ENCODE results near the gene WDR7. TPM values are rescaled to one million over a fixed set of nuclear protein-coding genes. Genes with fewer than 3 reads are reported as not detected.

Gene WDR7
- total and polyA plus RNA-seq, 2 of the 4 experiments (the other 2 are of a cell fraction): 3.7 to 23.3 TPM

DNA sequence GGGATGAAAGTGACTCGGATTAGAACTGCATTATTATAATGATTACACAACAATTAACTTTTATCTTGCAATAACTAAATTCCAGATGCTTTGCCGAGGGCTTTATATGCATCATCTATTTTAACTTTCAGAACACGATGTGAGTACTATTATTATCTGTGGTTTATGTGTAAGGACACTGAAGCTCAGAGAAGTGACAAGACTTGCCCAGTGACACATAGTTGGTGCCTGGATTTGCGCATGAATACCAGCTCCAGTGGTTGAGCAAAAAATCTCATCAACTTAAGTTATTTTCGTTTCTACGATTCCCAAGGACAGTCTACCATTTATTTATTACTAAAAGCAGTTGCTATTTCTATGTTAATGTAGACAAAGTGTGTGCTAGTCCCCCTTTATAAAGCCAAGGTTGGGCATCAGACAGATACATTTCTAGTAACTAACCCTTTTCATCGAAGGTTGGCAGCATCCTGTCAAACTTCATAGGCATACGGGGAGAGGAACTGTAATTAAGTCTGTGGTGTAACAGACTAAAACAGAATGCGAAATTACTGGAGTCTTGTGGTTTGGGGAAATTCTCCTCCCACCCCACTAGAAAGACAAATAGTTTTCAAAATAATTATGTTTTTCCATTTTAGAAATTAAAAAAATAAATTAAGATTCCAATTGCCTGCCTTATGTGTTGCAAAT, 422.5 kb downstream of the WDR7 start:
- Histone ChIP-seq H4K5ac (ENCODE audit: low read depth, low read length) (no peak overlapping the region), H3K9me3 (ENCODE audit: control insufficient read depth, insufficient read depth, low read length) (no peaks in the 10 kb centered on the region), H2AK9ac (replicated peaks; ENCODE audit: low read depth, low read length, poor library complexity) (no peak overlapping the region), H4K91ac (ENCODE audit: insufficient read depth, low read depth, low read length) (no peak overlapping the region), H3K79me1 (ENCODE audit: low read depth in 1 of 2, low read length in 2 of 2) (no peaks in the 10 kb centered on the region), H3K36me3 (ENCODE audit: control insufficient read depth, insufficient read depth, low read length) (no peaks in the 10 kb centered on the region), H3K4me1 (ENCODE audit: control insufficient read depth, insufficient read depth, low read length) (no peaks in the 10 kb centered on the region), H2BK5ac (ENCODE audit: low read depth, low read length, poor library complexity, severe bottlenecking) (no peak overlapping the region), H4K8ac (ENCODE audit: low read depth in 2 of 2, low read length in 2 of 2) (no peak overlapping the region), H3K9me1 (ENCODE audit: insufficient read depth, low read length) (no peaks in the 10 kb centered on the region), H4K20me1 (ENCODE audit: insufficient read depth, low read length) (no peaks in the 10 kb centered on the region), H2BK120ac (ENCODE audit: low read depth, low read length) (no peak overlapping the region), H3K18ac (ENCODE audit: low read depth, low read length) (no peak overlapping the region), H2BK20ac (ENCODE audit: low read depth, low read length) (no peak overlapping the region), H3K23ac (ENCODE audit: low read depth, low read length) (no peak overlapping the region), H2AFZ (replicated peaks; ENCODE audit: low read length, poor library complexity) (no peak overlapping the region), H3K9ac (ENCODE audit: low read depth, low read length) (no peak overlapping the region), H3K14ac (replicated peaks; ENCODE audit: low read depth, low read length) (no peak overlapping the region), H2BK15ac (ENCODE audit: low read depth, low read length) (no peak overlapping the region), H2AK5ac (ENCODE audit: low read depth, low read length) (no peak overlapping the region), H3K27me3 (ENCODE audit: control insufficient read depth, insufficient read depth, low read length) (peaks cover 6% of the 10 kb centered on the region; the same call in 1 of the 2 replicates), H3K56ac (ENCODE audit: extremely low read depth, insufficient read depth, low read length) (no peak overlapping the region), H3K4ac (ENCODE audit: low read depth, low read length) (no peak overlapping the region), H3K27ac (ENCODE audit: insufficient read depth, low read length) (no peak overlapping the region), H3K4me2 (ENCODE audit: low read depth, low read length) (no peak overlapping the region), H3K4me3 (ENCODE audit: insufficient read depth, low read depth, low read length) (no peak overlapping the region)
- dilution Hi-C loops (cut with HindIII; ENCODE audit: low sequenced_read_pairs, unreplicated experiment) (no loop called here), intact Hi-C loops (cut with micrococcal nuclease) (no loop called here), in situ Hi-C loops (cut with MboI; ENCODE audit: low sequenced_read_pairs) (no loop called here)
- DNase-seq: no peak
- ChIA-PET CTCF (interaction anchor here (0.6 kb wide), 1 partner anchor 44 kb away, joined by 3 read pairs; no protein-coding TSS in a partner anchor), POLR2A (ENCODE audit: unreplicated experiment) (no interaction called here)
- BruUV-seq (replicated peaks): no TSS peak
- no CpG with 5 or more reads among the region's 9 CpGs for WGBS, 2 experiments (ENCODE audit: extremely low coverage in 2 of 2, insufficient read length in 1 of 2)
- ATAC-seq (ENCODE audit: low read depth): no peak
- TF ChIP-seq SMC3 (IDR thresholded peaks at IDR 0.05; ENCODE audit: low read depth, low read length) (no peak), BHLHE40 (IDR thresholded peaks at IDR 0.05; ENCODE audit: low read depth, low read length) (no peak), CEBPB (IDR thresholded peaks at IDR 0.05; ENCODE audit: low read depth, low read length) (0 out of 2 replicates have a peak, but pooled peaks have one; percentile 20)
